Progenitor cell of endocrine pancreas (in vitro differentiated cells): ENCODE data around the gene PDXDC1. TPM values are rescaled to one million over a fixed set of nuclear protein-coding genes. Genes with fewer than 3 reads are reported as not detected.
"Not testable (repeated sequence)": the region's sequence is repeated elsewhere in the genome, so short reads cannot be mapped to it uniquely, and the experiment has no call there.

Source experiments
- DNase-seq: peaks from one replicate; pipeline ENCODE4 v3.0.0; 2021; ENCODE audit warnings: low spot score; ENCODE audit not compliant: unreplicated experiment
- H3K27ac Mint-ChIP-seq: 2 replicates; pipeline ENCODE4 v1.8.0; 2021; ENCODE audit warnings: mild to moderate bottlenecking, moderate library complexity, mixed read lengths
- H3K27me3 Mint-ChIP-seq: 2 replicates; pipeline ENCODE4 v1.8.0; 2021; ENCODE audit warnings: mixed read lengths
- H3K36me3 Mint-ChIP-seq: 2 replicates; pipeline ENCODE4 v1.8.0; 2022; ENCODE audit warnings: mixed read lengths; ENCODE audit not compliant: insufficient read depth
- H3K4me1 Mint-ChIP-seq: 2 replicates; pipeline ENCODE4 v1.8.0; 2021; ENCODE audit warnings: low read depth, mixed read lengths
- H3K4me3 Mint-ChIP-seq: 2 replicates; pipeline ENCODE4 v1.8.0; 2021; ENCODE audit warnings: low read depth, mild to moderate bottlenecking, moderate library complexity, mixed read lengths
- H3K9me3 Mint-ChIP-seq: 2 replicates; pipeline ENCODE4 v1.8.0; 2021; ENCODE audit warnings: low read depth, mixed read lengths
- long read RNA-seq: library from polyadenylated mRNA; unstranded; transcript quantifications from one replicate; pipeline ENCODE4 v2.0.0, GENCODE V29; 2020
- total RNA-seq: library from RNA; stranded (reverse); gene quantifications from 2 replicates; pipeline ENCODE4 v1.2.1, GENCODE V29; 2021

The PDXDC1 gene, protein sequence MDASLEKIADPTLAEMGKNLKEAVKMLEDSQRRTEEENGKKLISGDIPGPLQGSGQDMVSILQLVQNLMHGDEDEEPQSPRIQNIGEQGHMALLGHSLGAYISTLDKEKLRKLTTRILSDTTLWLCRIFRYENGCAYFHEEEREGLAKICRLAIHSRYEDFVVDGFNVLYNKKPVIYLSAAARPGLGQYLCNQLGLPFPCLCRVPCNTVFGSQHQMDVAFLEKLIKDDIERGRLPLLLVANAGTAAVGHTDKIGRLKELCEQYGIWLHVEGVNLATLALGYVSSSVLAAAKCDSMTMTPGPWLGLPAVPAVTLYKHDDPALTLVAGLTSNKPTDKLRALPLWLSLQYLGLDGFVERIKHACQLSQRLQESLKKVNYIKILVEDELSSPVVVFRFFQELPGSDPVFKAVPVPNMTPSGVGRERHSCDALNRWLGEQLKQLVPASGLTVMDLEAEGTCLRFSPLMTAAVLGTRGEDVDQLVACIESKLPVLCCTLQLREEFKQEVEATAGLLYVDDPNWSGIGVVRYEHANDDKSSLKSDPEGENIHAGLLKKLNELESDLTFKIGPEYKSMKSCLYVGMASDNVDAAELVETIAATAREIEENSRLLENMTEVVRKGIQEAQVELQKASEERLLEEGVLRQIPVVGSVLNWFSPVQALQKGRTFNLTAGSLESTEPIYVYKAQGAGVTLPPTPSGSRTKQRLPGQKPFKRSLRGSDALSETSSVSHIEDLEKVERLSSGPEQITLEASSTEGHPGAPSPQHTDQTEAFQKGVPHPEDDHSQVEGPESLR
- total RNA-seq = 124 and 131 TPM in 2 replicates
- long read RNA-seq, full-length matches to known transcripts = 105 of 213 reads
- long read RNA-seq, partial matches to known transcripts = 52 of 213 reads
- long read RNA-seq, other reads (novel, unspliced or antisense) = 56 of 213 reads

- not testable (repeated sequence) for H3K36me3 Mint-ChIP-seq, H3K9me3 Mint-ChIP-seq, H3K27me3 Mint-ChIP-seq
- Mint-ChIP-seq H3K4me1 (peaks cover 32% of the 10 kb centered on the region), H3K27ac (peak within 1 kb of the TSS; percentile 94), H3K4me3 (peak within 1 kb of the TSS; percentile 91)
- DNase-seq = peak; percentile 99
Measured at GRCh38 chr16:14974656-14975417, at the start of gene PDXDC1. TSS of gene PDXDC1 (plus strand) at chr16:14975026. CDS start at chr16:14975200, 174 bp downstream.

DNA sequence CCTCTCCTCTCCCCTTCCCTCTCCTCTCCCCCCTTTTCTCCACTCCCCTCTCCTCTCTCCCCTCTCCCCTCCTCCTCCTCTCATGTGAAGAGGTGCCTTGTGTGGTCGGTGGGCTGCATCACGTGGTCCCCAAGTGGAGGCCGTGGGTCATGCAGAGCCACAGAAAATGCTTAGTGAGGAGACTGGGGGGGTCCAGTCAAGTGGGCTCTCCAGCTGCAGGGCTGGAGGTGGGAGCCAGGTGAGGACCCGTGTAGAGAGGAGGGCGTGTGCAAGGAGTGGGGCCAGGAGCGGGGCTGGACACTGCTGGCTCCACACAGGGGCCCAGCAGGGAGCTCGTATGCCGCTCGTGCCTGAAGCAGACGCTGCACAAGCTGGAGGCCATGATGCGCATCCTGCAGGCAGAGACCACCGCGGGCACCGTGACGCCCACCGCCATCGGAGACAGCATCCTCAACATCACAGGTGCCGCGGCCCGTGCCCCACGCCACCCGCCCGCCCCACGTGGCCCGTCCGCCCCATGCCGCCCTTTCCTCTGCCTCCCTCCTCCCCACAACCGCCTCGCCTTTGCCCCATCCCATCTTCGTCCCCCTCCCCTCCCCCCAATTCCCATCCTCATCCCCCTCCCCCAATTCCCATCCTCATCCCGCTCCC lies 46.6 kb upstream of the PDXDC1 start:
- not testable (repeated sequence) for H3K36me3 Mint-ChIP-seq, DNase-seq, H3K4me3 Mint-ChIP-seq, H3K27ac Mint-ChIP-seq, H3K9me3 Mint-ChIP-seq, H3K27me3 Mint-ChIP-seq, H3K4me1 Mint-ChIP-seq

- not testable (repeated sequence) for H3K36me3 Mint-ChIP-seq, H3K4me1 Mint-ChIP-seq, DNase-seq, H3K4me3 Mint-ChIP-seq, H3K9me3 Mint-ChIP-seq, H3K27ac Mint-ChIP-seq, H3K27me3 Mint-ChIP-seq
Measured at GRCh38 chr16:14929176-14929575, 45.6 kb upstream of the PDXDC1 start.

DNA sequence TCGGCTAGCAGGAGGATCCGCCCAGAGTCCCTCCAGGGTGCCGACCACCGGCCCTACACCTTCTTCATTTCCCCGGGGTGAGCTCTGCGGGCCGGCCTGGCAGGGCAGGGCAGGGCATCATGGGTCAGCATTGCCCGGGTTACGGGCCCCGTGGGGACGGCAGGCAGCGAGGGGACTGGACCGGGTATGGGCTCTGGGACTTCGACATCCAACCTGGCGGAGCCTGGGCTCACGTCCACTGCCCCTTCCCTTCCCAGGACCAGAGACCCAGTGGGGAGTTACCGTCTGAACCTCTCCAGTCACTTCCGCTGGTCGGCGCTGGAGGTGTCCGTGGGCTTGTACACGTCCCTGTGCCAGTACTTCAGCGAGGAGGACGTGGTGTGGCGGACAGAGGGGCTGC lies 44.6 kb upstream of the PDXDC1 start:
- not testable (repeated sequence) for H3K27me3 Mint-ChIP-seq, H3K36me3 Mint-ChIP-seq, H3K9me3 Mint-ChIP-seq, H3K4me3 Mint-ChIP-seq, H3K4me1 Mint-ChIP-seq, DNase-seq, H3K27ac Mint-ChIP-seq

DNA sequence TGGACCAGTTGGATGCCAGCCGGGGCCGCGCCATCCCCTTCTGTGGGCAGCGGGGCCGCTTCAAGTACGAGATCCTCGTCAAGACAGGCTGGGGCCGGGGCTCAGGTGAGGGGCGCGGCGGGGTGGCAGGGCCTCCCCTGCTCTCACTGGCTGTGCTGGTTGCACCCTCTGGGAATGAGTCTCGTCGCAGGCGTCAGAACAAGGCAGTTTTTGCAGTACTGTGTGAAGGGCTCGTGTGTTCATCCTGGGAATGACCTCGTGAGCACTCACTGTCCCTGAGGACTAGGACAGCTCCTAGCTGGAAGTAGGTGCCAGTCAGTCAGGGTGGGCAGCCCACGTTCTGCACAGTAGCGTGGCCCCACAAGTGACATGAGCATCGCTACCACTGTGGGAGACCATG lies 43.9 kb upstream of the PDXDC1 start:
- H3K9me3 Mint-ChIP-seq, H3K4me1 Mint-ChIP-seq, DNase-seq, H3K4me3 Mint-ChIP-seq, H3K27me3 Mint-ChIP-seq, H3K36me3 Mint-ChIP-seq, H3K27ac Mint-ChIP-seq: not testable (repeated sequence)

GRCh38 chr16:14932581-14933375 lies 42.0 kb upstream of the PDXDC1 start:
- not testable (repeated sequence) for H3K27me3 Mint-ChIP-seq, H3K9me3 Mint-ChIP-seq, DNase-seq, H3K4me1 Mint-ChIP-seq, H3K27ac Mint-ChIP-seq, H3K36me3 Mint-ChIP-seq, H3K4me3 Mint-ChIP-seq

DNA sequence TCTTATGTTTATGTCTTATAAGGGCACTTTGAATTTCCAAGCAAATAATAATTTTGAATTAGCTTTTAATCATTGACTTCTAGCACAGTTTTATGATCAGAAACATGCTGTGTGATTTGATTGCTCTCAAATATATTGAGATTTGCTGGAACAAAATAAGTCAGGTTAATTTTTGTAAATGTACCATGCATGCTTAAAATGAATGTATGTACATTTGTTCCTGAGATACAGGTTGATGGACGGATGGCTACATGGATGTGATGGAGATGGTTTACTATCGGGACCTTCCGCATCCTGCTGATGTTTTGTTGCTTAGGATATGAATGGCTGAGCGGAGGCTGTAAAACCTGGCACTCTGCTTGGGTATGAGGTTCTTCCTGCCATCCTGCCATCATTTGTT lies 37.7 kb upstream of the PDXDC1 start, which contains the start of gene NPIPA1:
NPIPA1 (plus strand) TSS at position 301 of the 400 bp plus-strand sequence; CDS start at position 301, 0 bp downstream.
- not testable (repeated sequence) for H3K27ac Mint-ChIP-seq, H3K9me3 Mint-ChIP-seq, DNase-seq, H3K36me3 Mint-ChIP-seq, H3K4me1 Mint-ChIP-seq, H3K4me3 Mint-ChIP-seq, H3K27me3 Mint-ChIP-seq

- not testable (repeated sequence) for H3K4me1 Mint-ChIP-seq, H3K27ac Mint-ChIP-seq, H3K36me3 Mint-ChIP-seq, DNase-seq, H3K4me3 Mint-ChIP-seq, H3K9me3 Mint-ChIP-seq, H3K27me3 Mint-ChIP-seq
Measured at GRCh38 chr16:14937994-14938393, 36.8 kb upstream of the PDXDC1 start.

- not testable (repeated sequence) for H3K9me3 Mint-ChIP-seq, H3K36me3 Mint-ChIP-seq, DNase-seq, H3K27ac Mint-ChIP-seq, H3K4me1 Mint-ChIP-seq, H3K27me3 Mint-ChIP-seq, H3K4me3 Mint-ChIP-seq
Measured at GRCh38 chr16:14942686-14943085, 32.1 kb upstream of the PDXDC1 start.
